ENCODE results near the gene CLEC4D. TPM values are rescaled to one million over a fixed set of nuclear protein-coding genes. Genes with fewer than 3 reads are reported as not detected.

CLEC4D gene
- total RNA-seq, 2 experiments from 2014 or later, result not detected

Other genes with a start within 250 kb of the CLEC4D start
- gene CLEC6A, start 57.5 kb upstream of the CLEC4D start, total RNA-seq, result not detected
- not detected for gene CLEC4E, start 27.4 kb downstream of the CLEC4D start, total RNA-seq
- not detected for gene AICDA, start 99.4 kb downstream of the CLEC4D start, total RNA-seq
- gene MFAP5, start 149.3 kb downstream of the CLEC4D start, total RNA-seq, result not detected
- 1 to 10 TPM; 1.1 to 2.1 TPM for gene RIMKLB, start 184.5 kb downstream of the CLEC4D start, total RNA-seq

Data from activated CD8-positive, alpha-beta memory T cell treated with anti-CD3 and anti-CD28 coated beads, Interleukin-2, amount 10 ng/mL, durations not matched to agents 7 days and 5 days (primary cell).